GM12878 (cell line): ENCODE measurements around the gene NEURL4.

Source experiments
- BRCA1 ChIP-seq: IDR thresholded peaks from 2 replicates; pipeline ENCODE4 v1.6.1; 2011; ENCODE audit warnings: low read depth, low read length, improper control_type of control experiment
- CHD2 ChIP-seq: IDR thresholded peaks from 2 replicates; pipeline ENCODE4 v1.6.1; 2011; ENCODE audit warnings: low read depth, low read length, improper control_type of control experiment, borderline replicate concordance
- HDAC2 ChIP-seq: fragments of 200-600 bp; sonication (generic); IDR thresholded peaks from 2 replicates; pipeline ENCODE4 v1.6.1; 2017
- POLR2AphosphoS5 ChIP-seq: IDR thresholded peaks from 2 replicates; pipeline ENCODE4 v1.6.1; 2011; ENCODE audit warnings: mild to moderate bottlenecking, low read length, inconsistent platforms
- RAD21 ChIP-seq: IDR thresholded peaks from 2 replicates; pipeline ENCODE4 v1.6.1; 2011; ENCODE audit warnings: mild to moderate bottlenecking, low read depth, low read length, moderate library complexity; ENCODE audit not compliant: insufficient read depth
- SMAD5 ChIP-seq: IDR thresholded peaks from 2 replicates; pipeline ENCODE4 v1.6.1; 2016; ENCODE audit warnings: antibody characterized with exemption, low read depth
- TF ChIP-seq, protein P1 (sequence below): IDR thresholded peaks from 2 replicates; pipeline ENCODE4 v1.6.1; 2012; ENCODE audit warnings: mild to moderate bottlenecking, low read depth, low read length

- TF ChIP-seq POLR2AphosphoS5 = no peak
- no peak for TF ChIP-seq RAD21
- TF ChIP-seq SMAD5 = no peak
- TF ChIP-seq HDAC2 = no peak
- TF ChIP-seq CHD2 = no peak
- TF ChIP-seq, protein P1, sequence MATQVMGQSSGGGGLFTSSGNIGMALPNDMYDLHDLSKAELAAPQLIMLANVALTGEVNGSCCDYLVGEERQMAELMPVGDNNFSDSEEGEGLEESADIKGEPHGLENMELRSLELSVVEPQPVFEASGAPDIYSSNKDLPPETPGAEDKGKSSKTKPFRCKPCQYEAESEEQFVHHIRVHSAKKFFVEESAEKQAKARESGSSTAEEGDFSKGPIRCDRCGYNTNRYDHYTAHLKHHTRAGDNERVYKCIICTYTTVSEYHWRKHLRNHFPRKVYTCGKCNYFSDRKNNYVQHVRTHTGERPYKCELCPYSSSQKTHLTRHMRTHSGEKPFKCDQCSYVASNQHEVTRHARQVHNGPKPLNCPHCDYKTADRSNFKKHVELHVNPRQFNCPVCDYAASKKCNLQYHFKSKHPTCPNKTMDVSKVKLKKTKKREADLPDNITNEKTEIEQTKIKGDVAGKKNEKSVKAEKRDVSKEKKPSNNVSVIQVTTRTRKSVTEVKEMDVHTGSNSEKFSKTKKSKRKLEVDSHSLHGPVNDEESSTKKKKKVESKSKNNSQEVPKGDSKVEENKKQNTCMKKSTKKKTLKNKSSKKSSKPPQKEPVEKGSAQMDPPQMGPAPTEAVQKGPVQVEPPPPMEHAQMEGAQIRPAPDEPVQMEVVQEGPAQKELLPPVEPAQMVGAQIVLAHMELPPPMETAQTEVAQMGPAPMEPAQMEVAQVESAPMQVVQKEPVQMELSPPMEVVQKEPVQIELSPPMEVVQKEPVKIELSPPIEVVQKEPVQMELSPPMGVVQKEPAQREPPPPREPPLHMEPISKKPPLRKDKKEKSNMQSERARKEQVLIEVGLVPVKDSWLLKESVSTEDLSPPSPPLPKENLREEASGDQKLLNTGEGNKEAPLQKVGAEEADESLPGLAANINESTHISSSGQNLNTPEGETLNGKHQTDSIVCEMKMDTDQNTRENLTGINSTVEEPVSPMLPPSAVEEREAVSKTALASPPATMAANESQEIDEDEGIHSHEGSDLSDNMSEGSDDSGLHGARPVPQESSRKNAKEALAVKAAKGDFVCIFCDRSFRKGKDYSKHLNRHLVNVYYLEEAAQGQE = no peak
- TF ChIP-seq BRCA1 = no peak
Observed at GRCh38 chr17:7304179-7304578, 25.0 kb downstream of the NEURL4 start.
